Liver (tissue), 9 donors: Measurements from ENCODE around the gene GRIN2A. TPM values are rescaled to one million over a fixed set of nuclear protein-coding genes. Genes with fewer than 3 reads are reported as not detected.

Experiments used
- DNase-seq: peaks from one replicate; pipeline ENCODE4 v3.0.0-alpha.2; 2017; ENCODE audit warnings: low spot score
- H3K27ac ChIP-seq, 2 donors: one replicate each; pipeline ENCODE4 v1.7.0; 2013; ENCODE audit warnings: inconsistent platforms in 2 of 2, low read length in 2 of 2, control low read depth in 1 of 2, low read depth in 1 of 2, mild to moderate bottlenecking in 1 of 2
- H3K27me3 ChIP-seq, 4 donors: one replicate each; pipeline versions ENCODE4 v1.6.1 to v1.7.0; 2013; ENCODE audit warnings: low read length in 3 of 4, inconsistent platforms in 1 of 4, mild to moderate bottlenecking in 1 of 4, moderate library complexity in 1 of 4; ENCODE audit not compliant: control insufficient read depth in 4 of 4, insufficient read depth in 4 of 4
- H3K36me3 ChIP-seq, 4 donors: one replicate each; pipeline versions ENCODE4 v1.6.1 to v1.7.0; 2013; ENCODE audit warnings: low read length in 3 of 4, mild to moderate bottlenecking in 3 of 4, low read depth in 1 of 4, moderate library complexity in 1 of 4; ENCODE audit not compliant: control insufficient read depth in 4 of 4, insufficient read depth in 3 of 4
- H3K4me1 ChIP-seq, 4 donors: one replicate each; pipeline versions ENCODE4 v1.6.1 to v1.7.0; 2013; ENCODE audit warnings: low read length in 3 of 4, mild to moderate bottlenecking in 3 of 4, moderate library complexity in 1 of 4; ENCODE audit not compliant: control insufficient read depth in 4 of 4, insufficient read depth in 4 of 4
- H3K4me3 ChIP-seq, 3 donors: one replicate each; pipeline versions ENCODE4 v1.6.1 to v1.7.0; 2013; ENCODE audit warnings: low read length in 3 of 3, control low read depth in 1 of 3, low read depth in 1 of 3, mild to moderate bottlenecking in 1 of 3
- H3K9ac ChIP-seq, 2 donors: one replicate each; pipeline ENCODE4 v1.7.0; 2013; ENCODE audit warnings: low read length in 2 of 2, mild to moderate bottlenecking in 2 of 2, moderate library complexity in 2 of 2, control low read depth in 1 of 2, low read depth in 1 of 2
- H3K9me3 ChIP-seq, 4 donors: one replicate each; pipeline versions ENCODE4 v1.6.1 to v1.7.0; 2013; ENCODE audit warnings: low read length in 3 of 4; ENCODE audit not compliant: control insufficient read depth in 4 of 4
- ATF3 ChIP-seq: IDR thresholded peaks from 2 replicates; pipeline ENCODE4 v1.6.1; 2016; ENCODE audit warnings: antibody characterized with exemption
- CTCF ChIP-seq: fragments of 150-350 bp; IDR thresholded peaks from 2 replicates; pipeline ENCODE4 v1.5.1; 2017; ENCODE audit warnings: improper control_type of control experiment, low read depth, low read length; ENCODE audit not compliant: missing input control
- EGR1 ChIP-seq, 2 donors: IDR thresholded peaks; 2 replicates each; pipeline ENCODE4 v1.6.1; 2016 to 2018; ENCODE audit warnings: antibody characterized with exemption in 2 of 2, low read depth in 2 of 2
- FOXA1 ChIP-seq: IDR thresholded peaks from 2 replicates; pipeline ENCODE4 v1.6.1; 2016; ENCODE audit warnings: antibody characterized with exemption
- FOXA2 ChIP-seq: IDR thresholded peaks from 2 replicates; pipeline ENCODE4 v1.6.1; 2016; ENCODE audit warnings: antibody characterized with exemption
- GABPA ChIP-seq, 2 donors: IDR thresholded peaks in 1 of 2; conservative IDR thresholded peaks in 1 of 2; 2 replicates each; pipeline ENCODE4 v1.6.1; 2016; ENCODE audit warnings: antibody characterized with exemption in 2 of 2, mild to moderate bottlenecking in 1 of 2, moderate library complexity in 1 of 2
- HNF4A ChIP-seq, 2 donors: conservative IDR thresholded peaks; 2 replicates each; pipeline ENCODE4 v1.6.1; 2016; ENCODE audit warnings: antibody characterized with exemption in 2 of 2, mild to moderate bottlenecking in 2 of 2
- HNF4G ChIP-seq: IDR thresholded peaks from 2 replicates; pipeline ENCODE4 v1.6.1; 2016; ENCODE audit warnings: antibody characterized with exemption
- JUND ChIP-seq, 2 donors: IDR thresholded peaks; 2 replicates each; pipeline ENCODE4 v1.6.1; 2016; ENCODE audit warnings: antibody characterized with exemption in 2 of 2
- MAX ChIP-seq: IDR thresholded peaks from 2 replicates; pipeline ENCODE4 v1.6.1; 2016; ENCODE audit warnings: antibody characterized with exemption
- NR2F2 ChIP-seq: IDR thresholded peaks from 2 replicates; pipeline ENCODE4 v1.6.1; 2016; ENCODE audit warnings: antibody characterized with exemption
- RAD21 ChIP-seq, 2 donors: IDR thresholded peaks; 2 replicates each; pipeline ENCODE4 v1.6.1; 2016; ENCODE audit warnings: antibody characterized with exemption in 2 of 2, mild to moderate bottlenecking in 2 of 2
- REST ChIP-seq: IDR thresholded peaks from 2 replicates; pipeline ENCODE4 v1.6.1; 2016; ENCODE audit warnings: antibody characterized with exemption, mild to moderate bottlenecking
- RXRA ChIP-seq, 2 donors: IDR thresholded peaks; 2 replicates each; pipeline ENCODE4 v1.6.1; 2017 to 2018; ENCODE audit warnings: antibody characterized with exemption in 2 of 2, mild to moderate bottlenecking in 1 of 2
- SP1 ChIP-seq: IDR thresholded peaks from 2 replicates; pipeline ENCODE4 v1.6.1; 2018; ENCODE audit warnings: antibody characterized with exemption, mild to moderate bottlenecking
- TAF1 ChIP-seq: conservative IDR thresholded peaks from 2 replicates; pipeline ENCODE4 v1.6.1; 2016; ENCODE audit warnings: antibody characterized with exemption, mild to moderate bottlenecking
- YY1 ChIP-seq: IDR thresholded peaks from 2 replicates; pipeline ENCODE4 v1.6.1; 2016; ENCODE audit warnings: antibody characterized with exemption, mild to moderate bottlenecking
- ZBTB33 ChIP-seq: IDR thresholded peaks from 2 replicates; pipeline ENCODE4 v1.6.1; 2016; ENCODE audit warnings: antibody characterized with exemption
- WGBS: extraction: QIAGEN DNeasy Blood & Tissue Kit; methylation state at CpG from one replicate; pipeline ENCODE4 v1.1.7; 2013; 5-methylcytosine and 5-hydroxymethylcytosine counted together
- polyA plus RNA-seq, 2 donors: library from polyadenylated mRNA; stranded (reverse) in 1 of 2; unstranded in 1 of 2; fragments of 200-250 nt in 1 of 2; fragments of >200 nt in 1 of 2; fragmentation: Nextera tagmentation in 1 of 2; extraction: Ambion mirVana in 1 of 2; gene quantifications; one replicate each; pipeline versions ENCODE4 v1.2.1 to v1.2.3, GENCODE V29; 2013 to 2015
- total RNA-seq, 2 donors: library from RNA; depleted of rRNA; stranded (reverse); fragments of >200 nt; gene quantifications; one replicate each; pipeline ENCODE4 v1.2.3, GENCODE V29; 2014
- donor health status: healthy.
- donor health status: healthy.
- donor health status: healthy.
- donor health status: healthy.
- donor health status: healthy.

The GRIN2A gene
- total and polyA plus RNA-seq, 4 donors: under 0.01 to 0.08 (median 0.07) TPM; not detected in 1

GRCh38 chr16:10188236-10188635 lies 6.0 kb upstream of the GRIN2A start:
- TF ChIP-seq MAX: no peak
- no peak for TF ChIP-seq REST
- TF ChIP-seq GABPA (IDR thresholded peaks at IDR 0.05 in 1 of 2, conservative IDR thresholded peaks at IDR 0.05 in 1 of 2): no peak
- TF ChIP-seq RXRA (IDR thresholded peaks at IDR 0.05): no peak
- TF ChIP-seq CTCF: no peak
- TF ChIP-seq ATF3: no peak
- TF ChIP-seq SP1: no peak
- no peak for TF ChIP-seq EGR1 (IDR thresholded peaks at IDR 0.05; ENCODE audit: low read depth in 2 of 2)
- TF ChIP-seq FOXA2: no peak
- TF ChIP-seq HNF4A (conservative IDR thresholded peaks at IDR 0.05): no peak
- TF ChIP-seq RAD21 (IDR thresholded peaks at IDR 0.05): no peak
- no peak for TF ChIP-seq ZBTB33
- no peak for TF ChIP-seq YY1
- no peak for TF ChIP-seq NR2F2
- TF ChIP-seq HNF4G: no peak
- TF ChIP-seq TAF1: no peak
- no peak for TF ChIP-seq JUND (IDR thresholded peaks at IDR 0.05)
- TF ChIP-seq FOXA1: no peak
- H3K9me3 ChIP-seq: no peaks in the 10 kb centered on the region
- H3K36me3 ChIP-seq: no peaks in the 10 kb centered on the region
- H3K4me1 ChIP-seq: peaks cover under 1 to 3% (median under 1%) of the 10 kb centered on the region in 4 donors
- H3K4me3 ChIP-seq: no peak overlapping the region
- DNase-seq: no peak
- H3K9ac ChIP-seq: no peak overlapping the region
- no peak overlapping the region for H3K27ac ChIP-seq
- WGBS: 33% methylated on average over 3 of the region's 3 CpGs
- no peaks in the 10 kb centered on the region for H3K27me3 ChIP-seq
